ENCODE data around the gene IMP4. TPM values are rescaled to one million over a fixed set of nuclear protein-coding genes. Genes with fewer than 3 reads are reported as not detected.

The IMP4 gene
- total and polyA plus RNA-seq, 2 experiments from 2014 or later = 52.4 to 56.4 TPM

DNA sequence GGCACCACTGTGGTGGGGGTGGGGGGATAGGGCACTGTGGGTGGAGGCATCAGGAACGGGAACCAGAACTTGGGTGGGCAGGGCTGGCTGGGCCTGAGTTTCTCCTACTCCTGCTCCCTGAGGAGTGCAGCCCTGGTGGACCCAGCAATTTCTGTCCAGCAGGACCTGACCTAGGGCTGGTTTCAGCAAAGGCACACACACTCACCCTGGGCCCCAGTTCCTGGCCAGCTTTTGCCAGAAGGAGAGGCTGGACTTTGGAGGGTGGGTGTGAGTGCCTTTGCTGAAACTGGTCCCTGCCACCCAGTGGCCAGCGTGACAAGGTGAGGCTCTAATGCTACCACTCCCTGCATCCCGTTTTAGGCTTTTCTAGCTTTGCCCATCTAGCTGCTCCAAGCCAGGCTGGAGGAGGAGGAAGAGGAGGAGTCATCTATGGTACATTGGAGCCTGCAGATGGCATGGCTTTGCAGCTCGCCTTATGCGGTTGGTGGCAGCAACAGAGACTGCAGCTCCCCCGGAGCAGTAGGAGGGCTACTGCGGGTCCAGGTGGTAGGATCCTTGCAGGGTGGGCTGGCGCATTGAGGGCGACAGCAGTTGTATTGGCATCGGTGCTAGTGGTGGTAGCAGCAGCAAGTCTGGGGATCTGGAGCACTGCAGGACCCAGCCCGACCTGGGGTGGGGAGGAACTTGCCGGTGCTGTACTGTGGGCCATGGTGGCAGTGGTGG, 40.4 kb upstream of the IMP4 start:
- H3K9me2 ChIP-seq (replicated peaks; ENCODE audit: insufficient read depth) = no peaks in the 10 kb centered on the region
- H3K9me3 ChIP-seq (ENCODE audit: low read depth) = no peaks in the 10 kb centered on the region
- H3K27me3 ChIP-seq = peaks cover 17% of the 10 kb centered on the region
- no peak for DNase-seq (ENCODE audit: low spot score)
- no peak overlapping the region for H3K4me3 ChIP-seq
- no peaks in the 10 kb centered on the region for H3K4me1 ChIP-seq (ENCODE audit: insufficient read depth)
- no peak overlapping the region for H3K4me2 ChIP-seq
- TF ChIP-seq EZH2 (IDR thresholded peaks at IDR 0.05; ENCODE audit: borderline replicate concordance) (no peak), EZH2phosphoT487 (IDR thresholded peaks at IDR 0.05; ENCODE audit: low read depth, severe bottlenecking, unreplicated experiment) (no peak)
- TF ChIP-seq, protein P1, sequence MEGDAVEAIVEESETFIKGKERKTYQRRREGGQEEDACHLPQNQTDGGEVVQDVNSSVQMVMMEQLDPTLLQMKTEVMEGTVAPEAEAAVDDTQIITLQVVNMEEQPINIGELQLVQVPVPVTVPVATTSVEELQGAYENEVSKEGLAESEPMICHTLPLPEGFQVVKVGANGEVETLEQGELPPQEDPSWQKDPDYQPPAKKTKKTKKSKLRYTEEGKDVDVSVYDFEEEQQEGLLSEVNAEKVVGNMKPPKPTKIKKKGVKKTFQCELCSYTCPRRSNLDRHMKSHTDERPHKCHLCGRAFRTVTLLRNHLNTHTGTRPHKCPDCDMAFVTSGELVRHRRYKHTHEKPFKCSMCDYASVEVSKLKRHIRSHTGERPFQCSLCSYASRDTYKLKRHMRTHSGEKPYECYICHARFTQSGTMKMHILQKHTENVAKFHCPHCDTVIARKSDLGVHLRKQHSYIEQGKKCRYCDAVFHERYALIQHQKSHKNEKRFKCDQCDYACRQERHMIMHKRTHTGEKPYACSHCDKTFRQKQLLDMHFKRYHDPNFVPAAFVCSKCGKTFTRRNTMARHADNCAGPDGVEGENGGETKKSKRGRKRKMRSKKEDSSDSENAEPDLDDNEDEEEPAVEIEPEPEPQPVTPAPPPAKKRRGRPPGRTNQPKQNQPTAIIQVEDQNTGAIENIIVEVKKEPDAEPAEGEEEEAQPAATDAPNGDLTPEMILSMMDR (IDR thresholded peaks at IDR 0.05; ENCODE audit: poor library complexity) = no peak
- no peaks in the 10 kb centered on the region for H3K79me2 ChIP-seq
- no peak overlapping the region for H2AFZ ChIP-seq
- H4K20me1 ChIP-seq (ENCODE audit: insufficient read depth, poor library complexity, severe bottlenecking) = no peaks in the 10 kb centered on the region
- H3K27ac ChIP-seq = no peak overlapping the region
- no peaks in the 10 kb centered on the region for H3K36me3 ChIP-seq (replicated peaks; ENCODE audit: insufficient read depth, low read depth)
- 85% methylated on average over 11 of the region's 12 CpGs for WGBS (ENCODE audit: low lambda C conversion rate, missing lambda C conversion rate)

DNA sequence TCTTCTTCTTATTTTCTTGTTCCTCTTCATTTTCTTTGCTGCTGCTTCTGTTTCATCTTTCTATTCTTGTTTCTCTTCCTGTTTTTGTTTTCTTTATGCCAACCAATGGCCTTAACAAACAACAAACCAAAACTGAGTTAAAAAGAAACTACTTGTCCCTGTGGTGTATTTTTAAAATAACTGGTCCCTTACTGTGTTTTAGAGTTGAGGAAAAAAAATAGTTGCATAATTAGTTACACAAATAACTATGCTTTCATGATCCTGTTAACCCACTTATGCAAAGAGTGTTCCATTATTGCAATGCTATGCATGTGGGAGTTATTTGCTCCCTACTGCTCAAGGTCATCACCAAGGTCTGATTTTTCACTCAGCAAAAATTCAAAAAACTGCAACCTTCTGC, 39.5 kb upstream of the IMP4 start:
- Histone ChIP-seq H4K20me1 (ENCODE audit: insufficient read depth, poor library complexity, severe bottlenecking) (no peaks in the 10 kb centered on the region), H3K79me2 (no peaks in the 10 kb centered on the region), H3K27me3 (peaks cover 11% of the 10 kb centered on the region), H2AFZ (no peak overlapping the region), H3K4me1 (ENCODE audit: insufficient read depth) (no peaks in the 10 kb centered on the region), H3K4me2 (no peak overlapping the region), H3K9me2 (replicated peaks; ENCODE audit: insufficient read depth) (no peaks in the 10 kb centered on the region), H3K9me3 (ENCODE audit: low read depth) (no peaks in the 10 kb centered on the region), H3K36me3 (replicated peaks; ENCODE audit: insufficient read depth, low read depth) (no peaks in the 10 kb centered on the region), H3K4me3 (no peak overlapping the region), H3K27ac (no peak overlapping the region)
- DNase-seq (ENCODE audit: low spot score) = no peak
- TF ChIP-seq EZH2 (IDR thresholded peaks at IDR 0.05; ENCODE audit: borderline replicate concordance) (no peak), EZH2phosphoT487 (IDR thresholded peaks at IDR 0.05; ENCODE audit: low read depth, severe bottlenecking, unreplicated experiment) (no peak)
- TF ChIP-seq, protein P1 (IDR thresholded peaks at IDR 0.05; ENCODE audit: poor library complexity) = no peak

DNA sequence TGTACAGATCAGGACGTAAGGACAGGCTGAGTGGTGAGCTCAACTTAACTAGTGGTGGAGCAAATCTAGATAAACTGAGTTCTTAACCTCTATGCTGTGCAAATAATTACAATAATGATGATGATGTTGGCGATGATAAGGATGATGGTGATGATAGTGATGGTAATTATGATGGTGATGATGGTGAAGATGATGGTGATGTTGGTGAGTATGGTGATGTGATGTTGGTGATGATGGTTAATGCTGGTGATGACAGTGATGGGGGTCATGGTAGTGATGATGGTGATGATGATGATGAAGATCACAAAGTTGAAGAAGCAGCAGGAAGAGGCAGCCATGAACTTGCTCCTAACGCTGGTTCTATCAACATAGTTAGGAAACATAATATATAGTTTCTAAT, 38.0 kb upstream of the IMP4 start:
- peaks cover 13% of the 10 kb centered on the region for H3K27me3 ChIP-seq
- H3K4me1 ChIP-seq (ENCODE audit: insufficient read depth) = no peaks in the 10 kb centered on the region
- no peak for TF ChIP-seq EZH2phosphoT487 (IDR thresholded peaks at IDR 0.05; ENCODE audit: low read depth, severe bottlenecking, unreplicated experiment)
- TF ChIP-seq, protein P1 (IDR thresholded peaks at IDR 0.05; ENCODE audit: poor library complexity) = no peak
- TF ChIP-seq EZH2 (IDR thresholded peaks at IDR 0.05; ENCODE audit: borderline replicate concordance) = no peak
- no peaks in the 10 kb centered on the region for H4K20me1 ChIP-seq (ENCODE audit: insufficient read depth, poor library complexity, severe bottlenecking)
- no peak for DNase-seq (ENCODE audit: low spot score)
- H3K4me3 ChIP-seq = no peak overlapping the region
- no peak overlapping the region for H3K27ac ChIP-seq
- H3K9me3 ChIP-seq (ENCODE audit: low read depth) = no peaks in the 10 kb centered on the region
- no peaks in the 10 kb centered on the region for H3K9me2 ChIP-seq (replicated peaks; ENCODE audit: insufficient read depth)
- H3K4me2 ChIP-seq = no peak overlapping the region
- no peaks in the 10 kb centered on the region for H3K36me3 ChIP-seq (replicated peaks; ENCODE audit: insufficient read depth, low read depth)
- 91% methylated on average over 3 of the region's 3 CpGs for WGBS (ENCODE audit: low lambda C conversion rate, missing lambda C conversion rate)
- H3K79me2 ChIP-seq = no peaks in the 10 kb centered on the region
- H2AFZ ChIP-seq = no peak overlapping the region

Measured in hepatocyte (in vitro differentiated cells).